Measurements from ENCODE around the gene SRPRB.
"Not testable (repeated sequence)": the region's sequence is repeated elsewhere in the genome, so short reads cannot be mapped to it uniquely, and the experiment has no call there.

The SRPRB gene

DNA sequence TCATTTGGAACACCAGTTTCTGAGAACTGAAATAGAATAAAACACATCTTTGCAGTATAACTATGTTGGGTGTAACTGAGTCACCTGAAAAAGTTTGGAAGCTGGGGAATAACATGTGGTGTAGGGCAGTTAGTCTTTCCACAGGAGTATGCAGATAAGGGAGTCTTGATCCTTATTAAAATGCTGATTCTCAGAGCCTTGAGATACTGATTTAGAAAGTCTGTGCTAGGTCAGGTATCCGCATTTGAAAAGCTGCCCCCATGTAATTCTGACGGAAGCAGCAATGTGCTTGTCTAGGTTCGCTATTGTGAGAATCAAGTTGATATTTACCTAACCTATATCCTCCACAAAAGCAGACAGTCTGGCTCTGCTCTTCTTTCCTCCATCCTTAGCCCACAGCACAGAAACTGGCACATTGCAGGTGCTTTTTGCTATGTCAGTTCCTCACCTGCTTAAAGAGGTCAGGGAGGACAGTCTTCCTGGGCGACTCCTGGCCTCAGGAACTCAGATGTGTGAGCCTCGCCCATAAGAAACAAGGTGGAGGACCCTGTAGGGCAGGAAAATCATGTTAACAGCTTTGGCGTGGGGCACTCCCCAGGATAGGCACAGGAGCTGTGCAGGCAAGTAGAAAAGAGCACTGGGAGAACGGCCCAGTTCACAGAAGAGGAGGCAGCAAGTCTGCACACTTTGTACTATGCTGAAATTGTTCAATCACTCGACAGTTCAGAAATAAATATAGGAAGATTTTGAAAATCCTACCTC is 27.6 kb upstream of the SRPRB start:
- DNase-seq (ENCODE audit: low spot score) (no peak), FAIRE-seq (no peak)

DNA sequence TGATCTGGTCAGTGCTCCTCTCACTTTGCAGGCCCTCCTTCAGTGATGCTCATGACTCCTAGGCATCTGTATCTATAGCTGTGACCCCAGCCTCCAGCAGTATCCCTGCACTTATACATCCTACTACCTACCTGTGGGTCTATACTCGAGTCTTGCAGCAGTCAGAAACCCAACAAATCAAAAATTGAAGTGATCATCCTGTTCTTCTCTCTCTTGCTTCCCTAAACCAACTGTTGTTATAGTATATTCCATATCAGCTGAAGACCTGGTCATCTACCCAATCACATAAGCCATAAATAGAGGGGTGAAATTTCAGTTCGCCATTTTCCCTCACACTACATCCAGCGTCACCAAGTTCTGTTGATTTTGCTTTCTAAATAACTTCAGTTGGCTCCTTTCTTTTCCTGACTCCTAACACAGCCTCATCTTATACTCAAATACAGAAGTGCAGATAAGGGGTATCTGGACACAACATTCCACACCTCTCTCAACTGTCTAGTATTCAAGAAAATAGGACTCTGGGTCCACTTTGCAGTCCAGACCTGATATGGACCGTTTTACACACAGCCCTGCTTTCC is 25.9 kb upstream of the SRPRB start:
- no peak for DNase-seq (ENCODE audit: low spot score)

DNA sequence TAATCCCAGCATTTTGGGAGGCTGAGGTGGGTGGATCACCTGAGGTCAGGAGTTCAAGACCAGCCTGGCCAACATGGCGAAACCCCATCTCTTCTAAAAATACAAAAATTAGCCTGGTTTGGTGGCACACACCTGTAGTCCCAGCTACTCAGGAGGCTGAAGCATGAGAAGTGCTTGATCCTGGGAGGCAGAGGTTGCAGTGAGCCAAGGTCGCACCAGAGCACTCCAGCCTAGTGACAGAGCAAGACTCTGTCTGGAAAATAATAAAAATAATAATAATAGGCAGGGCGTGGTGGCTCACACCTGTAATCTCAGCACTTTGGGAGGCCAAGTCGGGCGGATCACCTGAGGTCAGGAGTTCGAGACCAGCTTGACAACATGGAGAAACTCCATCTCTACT is 24.9 kb upstream of the SRPRB start:
- FAIRE-seq; DNase-seq (ENCODE audit: low spot score): not testable (repeated sequence)

More for the DNA sequence above, 25.9 kb upstream of the SRPRB start:
- no peak for FAIRE-seq

DNA sequence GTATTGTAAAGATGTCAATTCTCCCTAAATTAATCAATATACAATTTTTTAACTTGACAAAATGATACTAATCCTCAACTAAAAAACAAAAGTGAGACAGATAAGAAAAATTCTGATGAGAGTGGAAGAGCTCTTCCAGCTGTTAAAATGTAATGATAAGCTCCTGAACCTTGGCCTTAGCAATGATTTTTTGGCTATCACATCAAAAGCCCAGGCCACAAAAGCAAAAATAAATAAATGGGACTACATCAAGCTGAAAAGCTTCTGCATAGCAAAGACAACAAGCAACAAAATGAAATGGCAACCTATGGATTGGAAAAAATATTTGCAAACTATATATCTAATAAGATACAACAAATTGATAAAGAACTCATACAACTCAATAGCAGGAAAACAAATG is 24.0 kb upstream of the SRPRB start:
- DNase-seq (ENCODE audit: low spot score): no peak
- FAIRE-seq: no peak

DNA sequence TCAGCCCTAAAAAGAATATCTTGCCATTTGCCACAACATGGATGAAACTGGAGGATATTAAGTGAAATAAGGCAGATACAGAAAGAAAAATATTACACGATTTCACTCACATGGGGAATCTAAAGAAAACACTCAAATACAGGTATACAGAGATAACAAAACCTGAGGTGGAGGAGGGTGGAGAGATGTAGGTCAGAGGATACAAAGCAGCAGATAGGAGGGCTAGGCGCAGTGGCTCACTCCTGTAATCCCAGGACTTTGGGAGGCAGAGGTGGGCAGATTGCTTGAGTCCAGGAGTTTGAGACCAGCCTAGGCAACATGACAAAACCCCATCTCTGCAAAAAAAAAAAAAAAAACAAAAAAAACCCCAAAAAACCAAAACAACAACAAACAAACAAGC is 23.2 kb upstream of the SRPRB start:
- no peak for FAIRE-seq

DNA sequence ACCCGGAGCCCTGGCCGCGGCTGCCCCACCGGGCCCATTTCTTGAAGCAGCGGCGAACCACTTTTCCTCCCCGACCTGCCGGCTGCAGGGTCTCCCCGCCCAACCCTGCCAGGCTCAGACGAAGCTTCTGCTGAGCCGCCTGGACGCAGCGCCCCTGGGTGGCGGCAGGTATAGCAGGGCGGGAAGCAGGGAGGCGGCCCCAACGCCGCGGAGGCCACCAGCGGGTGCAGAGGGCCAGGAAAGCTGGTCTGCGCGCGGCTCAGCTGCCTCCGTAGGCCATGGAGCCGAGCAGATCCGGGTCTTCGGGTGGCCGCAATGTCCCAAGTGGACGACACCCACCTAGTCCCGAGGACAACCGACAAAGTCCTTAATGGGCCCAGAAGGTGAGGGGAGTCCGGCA is 21.9 kb upstream of the SRPRB start:
- FAIRE-seq: no peak
- DNase-seq (ENCODE audit: low spot score): no peak

More for the DNA sequence above, 23.2 kb upstream of the SRPRB start:
- DNase-seq (ENCODE audit: low spot score): no peak

DNA sequence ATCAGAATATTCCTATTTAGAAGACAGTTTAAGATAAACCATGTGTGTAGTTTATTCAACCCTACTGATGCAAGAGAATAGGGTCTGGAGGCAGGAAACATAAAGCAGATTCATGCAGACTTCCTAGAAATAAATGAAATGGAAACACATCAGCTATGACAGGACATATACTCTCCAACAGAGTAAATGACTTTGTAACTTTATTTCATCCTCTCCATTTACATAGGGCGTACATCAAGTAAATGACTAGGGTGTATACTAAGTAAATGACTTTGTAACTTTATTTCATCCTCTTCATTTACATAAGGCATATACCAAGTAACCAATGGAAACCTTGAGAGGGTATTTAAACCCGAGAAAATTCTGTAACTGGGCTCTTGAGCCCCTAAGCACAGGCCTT is 17.6 kb upstream of the SRPRB start:
- DNase-seq (ENCODE audit: low spot score) (no peak), FAIRE-seq (no peak)

DNA sequence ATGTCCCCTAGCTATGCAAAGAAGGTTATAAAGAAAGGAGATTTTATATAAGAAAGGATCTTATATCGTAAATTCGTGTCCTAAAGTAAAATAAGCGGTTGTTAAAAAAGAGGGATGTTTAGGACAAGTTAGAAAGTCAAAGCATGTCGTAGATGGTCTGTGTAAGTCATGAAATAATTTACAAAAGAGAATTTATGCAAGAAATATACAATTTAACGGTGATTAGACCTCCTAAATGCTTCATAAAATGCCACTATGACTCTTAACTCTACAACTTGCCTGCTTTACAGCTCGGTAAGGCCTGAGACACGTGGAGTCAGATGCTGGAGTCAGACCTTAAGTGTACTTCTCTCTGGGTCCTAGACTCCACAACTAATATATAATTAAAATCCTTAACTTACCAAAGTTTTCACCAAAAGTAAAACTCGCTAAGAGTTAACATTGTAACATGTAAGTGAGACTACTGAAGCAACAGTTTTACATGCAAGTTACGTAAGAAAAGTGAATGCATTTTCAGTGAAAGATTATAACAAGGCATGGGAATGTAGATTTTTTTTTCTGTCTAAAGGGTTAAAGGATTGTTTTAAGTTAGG is 13.3 kb upstream of the SRPRB start:
- FAIRE-seq (no peak), DNase-seq (ENCODE audit: low spot score) (no peak)

DNA sequence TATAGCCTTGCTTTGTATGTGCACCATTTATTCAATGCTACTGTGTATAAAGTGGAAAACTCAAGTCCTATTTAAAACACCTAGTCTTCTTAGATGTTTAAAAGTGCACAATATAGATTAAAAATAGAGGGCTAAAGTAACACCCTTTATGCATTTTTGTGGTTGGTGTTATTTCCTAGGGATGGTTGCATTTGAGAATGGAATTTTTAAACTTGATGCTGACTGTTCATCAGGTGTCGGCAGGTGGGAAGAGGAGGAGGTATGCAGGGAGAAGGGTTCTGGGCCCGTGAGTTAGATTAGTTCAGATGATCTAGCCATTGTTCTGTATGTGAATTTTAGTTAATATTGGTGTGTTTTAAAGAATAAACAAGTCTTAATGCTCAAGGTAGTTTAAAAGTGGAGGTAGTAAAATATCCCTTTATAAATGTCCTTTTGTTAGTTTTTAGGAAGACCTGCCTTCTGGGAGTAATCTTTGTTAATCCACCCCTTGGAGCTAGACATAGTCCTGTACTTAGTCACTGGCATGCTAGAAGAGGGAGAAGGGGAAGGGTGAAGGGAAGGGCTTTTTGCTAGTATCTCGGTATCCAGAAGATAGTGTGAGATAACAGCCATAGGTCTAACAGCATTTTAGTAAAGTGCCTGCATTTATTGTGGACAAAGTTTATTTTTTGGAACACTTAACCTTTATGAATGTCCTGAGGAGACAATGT is 8.1 kb upstream of the SRPRB start:
- FAIRE-seq (no peak), DNase-seq (ENCODE audit: low spot score) (no peak)

DNA sequence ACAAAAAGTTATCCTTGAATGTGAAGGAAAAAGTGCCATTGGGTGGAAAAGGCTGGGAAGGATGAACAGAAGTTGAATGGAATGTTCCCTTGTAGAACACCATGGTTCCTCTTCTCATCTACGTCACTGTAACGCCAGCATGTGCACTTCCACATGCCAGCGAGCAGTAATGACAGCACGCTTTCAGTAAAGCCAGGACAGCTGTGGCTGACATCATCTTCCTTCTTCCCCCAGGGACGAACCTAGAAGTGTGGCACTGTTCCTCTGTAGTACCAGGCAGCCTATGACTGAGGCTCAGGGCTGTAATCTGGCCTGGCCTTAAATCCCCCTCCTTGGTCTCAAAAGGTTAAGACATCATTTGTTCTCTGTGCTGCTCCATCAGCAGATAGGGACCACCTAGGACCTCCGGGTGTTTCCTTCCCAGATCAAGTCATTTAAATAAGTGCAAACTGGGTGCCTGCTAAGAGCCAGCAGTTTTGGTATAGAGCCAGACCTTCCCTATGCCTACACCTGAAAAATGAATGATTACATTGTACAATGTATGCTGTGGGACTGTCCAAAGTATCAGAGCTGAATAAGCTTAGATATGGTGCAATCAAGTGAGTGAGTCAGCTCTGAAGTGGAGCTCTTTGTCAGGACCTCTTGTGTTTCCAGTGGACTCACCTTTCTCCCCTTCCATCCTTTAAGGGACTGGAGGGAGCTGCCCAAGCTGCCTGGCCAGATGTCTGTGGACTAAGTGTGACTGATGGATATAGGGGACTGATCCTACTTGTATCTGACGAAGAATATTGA is 5.6 kb upstream of the SRPRB start:
- FAIRE-seq (no peak), DNase-seq (ENCODE audit: low spot score) (no peak)

DNA sequence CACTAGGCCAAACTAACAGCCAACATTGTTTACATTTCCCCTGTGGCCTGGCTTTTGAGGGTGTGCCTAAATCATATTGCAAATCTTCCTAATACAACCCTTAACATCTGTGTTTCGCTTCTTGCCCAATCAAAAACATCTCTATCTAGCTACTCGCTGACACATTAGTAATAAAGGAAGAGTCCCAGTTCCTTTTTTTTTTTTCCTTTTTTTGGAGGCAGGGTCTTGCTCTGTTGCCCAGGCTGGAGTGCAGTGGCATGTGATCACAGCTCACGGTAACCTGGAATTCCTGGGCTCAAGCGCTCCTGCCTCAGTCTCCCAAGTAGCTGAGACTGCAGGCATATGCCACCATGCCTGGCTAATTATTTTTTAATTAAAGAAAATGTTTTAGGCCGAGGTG is 2.1 kb upstream of the SRPRB start:
- FAIRE-seq (no peak), DNase-seq (ENCODE audit: low spot score) (no peak)

DNA sequence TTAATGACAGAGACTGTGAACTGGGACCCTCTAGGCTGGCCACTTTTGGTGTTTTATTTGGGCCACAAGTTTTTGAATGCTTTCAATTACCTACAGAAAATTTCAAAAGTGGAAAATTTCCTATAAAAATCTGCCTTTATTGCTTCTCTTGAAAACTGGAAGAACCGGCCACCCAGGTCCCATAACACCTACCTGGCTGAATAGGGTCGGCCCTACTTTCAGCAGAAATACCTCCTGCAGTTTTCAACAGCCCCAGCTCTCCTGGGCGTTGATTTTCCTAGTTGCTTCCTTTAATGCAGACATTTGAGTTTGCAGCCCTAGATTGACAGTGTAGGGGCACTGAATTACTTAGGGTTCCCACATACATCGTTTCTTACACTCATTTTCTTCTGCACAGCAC is 719 bp upstream of the SRPRB start:
- no peak for FAIRE-seq
- no peak for DNase-seq (ENCODE audit: low spot score)

DNA sequence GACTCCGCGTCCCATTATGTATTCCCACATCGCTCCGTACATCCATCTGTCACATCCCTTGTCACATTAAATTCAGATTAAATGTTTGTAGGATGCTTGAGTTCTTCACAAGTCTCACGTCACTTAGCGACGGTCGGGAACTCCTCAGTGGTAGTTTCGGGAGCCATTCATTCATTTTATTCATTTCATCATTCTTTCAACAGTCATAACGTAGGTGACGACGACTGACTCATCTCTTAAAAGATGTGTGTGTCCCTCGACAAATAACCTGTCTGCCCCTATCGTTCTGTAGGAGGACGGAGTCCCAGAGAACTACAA is 272 bp upstream of the SRPRB start:
- no peak for FAIRE-seq

DNA sequence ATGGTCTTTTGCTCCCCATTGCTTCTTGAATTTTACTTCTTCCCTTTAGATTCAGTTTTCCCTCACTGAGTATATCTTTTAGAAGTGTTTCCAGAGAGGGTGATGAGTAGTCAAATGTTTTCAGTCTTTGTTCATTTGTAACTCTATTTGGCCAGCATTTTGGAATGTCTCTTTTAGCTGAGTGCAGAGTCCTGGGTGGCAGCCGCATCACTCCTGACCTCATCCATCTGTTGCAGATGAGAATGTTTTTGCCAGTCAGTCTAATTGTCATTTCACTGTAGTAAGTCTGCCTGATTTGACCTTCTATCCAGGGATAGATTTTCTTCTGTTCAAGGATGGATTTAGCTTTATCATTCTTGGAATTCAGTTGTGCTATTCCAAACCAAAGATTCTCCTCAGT is 7.3 kb downstream of the SRPRB start:
- DNase-seq (ENCODE audit: low spot score) (no peak), FAIRE-seq (no peak)

More for the DNA sequence above, 272 bp upstream of the SRPRB start:
- no peak for DNase-seq (ENCODE audit: low spot score)

DNA sequence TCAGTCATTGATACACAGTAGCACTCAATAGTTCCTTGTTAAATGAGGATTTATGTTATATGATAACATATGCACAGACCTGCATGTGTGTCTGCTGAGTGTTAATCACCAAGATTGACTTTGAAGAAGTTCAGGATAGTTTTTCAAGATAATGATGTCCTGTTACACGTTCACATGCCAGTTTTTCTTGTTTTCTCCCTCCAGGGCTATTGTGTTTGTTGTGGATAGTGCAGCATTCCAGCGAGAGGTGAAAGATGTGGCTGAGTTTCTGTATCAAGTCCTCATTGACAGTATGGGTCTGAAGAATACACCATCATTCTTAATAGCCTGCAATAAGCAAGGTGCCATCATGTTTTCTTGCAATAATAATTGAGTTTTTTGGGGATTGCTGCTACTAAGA is 9.8 kb downstream of the SRPRB start:
- DNase-seq (ENCODE audit: low spot score): no peak
- no peak for FAIRE-seq

DNA sequence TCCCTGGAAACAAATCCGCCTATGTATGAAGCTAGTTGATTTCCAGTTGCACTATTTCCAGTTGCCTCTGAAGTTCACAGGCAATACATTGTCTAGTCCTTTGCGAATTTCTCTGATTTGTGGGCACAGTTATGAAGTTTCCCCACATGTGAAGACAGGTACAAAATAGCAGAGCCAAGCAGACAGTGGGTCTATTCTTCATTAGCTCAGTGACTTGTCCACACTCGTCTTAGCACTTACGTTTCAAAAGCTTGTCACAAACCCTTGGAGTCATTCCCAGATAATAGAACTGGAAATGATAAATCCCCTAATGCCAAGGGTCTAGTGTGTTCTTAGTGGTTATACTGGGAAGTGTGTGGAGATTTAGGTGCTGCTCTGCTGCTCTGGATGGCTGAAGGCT is 14.5 kb downstream of the SRPRB start:
- no peak for DNase-seq (ENCODE audit: low spot score)
- FAIRE-seq: no peak

DNA sequence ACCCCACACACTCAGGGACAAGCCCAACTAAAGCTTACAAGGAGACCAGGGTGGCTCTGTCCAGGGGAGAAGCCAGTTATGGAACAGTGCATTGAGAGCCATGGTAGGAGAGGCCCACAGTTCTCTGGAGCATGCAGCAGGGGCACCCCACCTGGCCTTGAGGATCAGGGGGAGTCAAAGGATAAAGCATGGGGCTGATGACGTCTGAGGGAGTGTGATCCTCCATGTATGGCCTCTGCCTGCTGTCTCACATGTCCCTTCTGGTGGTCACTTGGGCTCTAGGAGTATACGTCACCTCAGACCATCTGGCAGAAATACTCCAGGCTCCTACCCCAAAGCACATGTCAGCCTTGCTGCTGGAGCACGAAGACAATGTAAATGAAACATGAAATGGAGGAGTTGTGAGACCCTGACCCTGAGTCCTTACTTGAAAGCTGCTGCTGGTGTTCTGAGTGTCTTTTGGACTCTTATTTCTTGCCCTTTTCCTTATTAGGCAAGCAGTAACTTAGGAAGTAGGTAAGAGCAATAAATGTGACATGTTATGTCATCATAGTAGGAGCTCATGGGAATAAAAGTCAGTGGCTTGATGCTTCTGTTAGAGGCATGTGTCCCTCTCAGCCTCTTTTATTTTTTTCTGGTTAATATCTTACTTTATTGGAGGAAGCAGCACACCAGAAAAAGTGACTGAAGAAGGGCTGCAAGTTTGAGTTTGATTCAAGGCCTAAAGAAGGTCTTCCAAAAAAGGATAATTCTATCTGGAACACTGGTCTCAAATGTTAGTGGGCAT is 15.5 kb downstream of the SRPRB start:
- DNase-seq (ENCODE audit: low spot score): no peak
- no peak for FAIRE-seq

DNA sequence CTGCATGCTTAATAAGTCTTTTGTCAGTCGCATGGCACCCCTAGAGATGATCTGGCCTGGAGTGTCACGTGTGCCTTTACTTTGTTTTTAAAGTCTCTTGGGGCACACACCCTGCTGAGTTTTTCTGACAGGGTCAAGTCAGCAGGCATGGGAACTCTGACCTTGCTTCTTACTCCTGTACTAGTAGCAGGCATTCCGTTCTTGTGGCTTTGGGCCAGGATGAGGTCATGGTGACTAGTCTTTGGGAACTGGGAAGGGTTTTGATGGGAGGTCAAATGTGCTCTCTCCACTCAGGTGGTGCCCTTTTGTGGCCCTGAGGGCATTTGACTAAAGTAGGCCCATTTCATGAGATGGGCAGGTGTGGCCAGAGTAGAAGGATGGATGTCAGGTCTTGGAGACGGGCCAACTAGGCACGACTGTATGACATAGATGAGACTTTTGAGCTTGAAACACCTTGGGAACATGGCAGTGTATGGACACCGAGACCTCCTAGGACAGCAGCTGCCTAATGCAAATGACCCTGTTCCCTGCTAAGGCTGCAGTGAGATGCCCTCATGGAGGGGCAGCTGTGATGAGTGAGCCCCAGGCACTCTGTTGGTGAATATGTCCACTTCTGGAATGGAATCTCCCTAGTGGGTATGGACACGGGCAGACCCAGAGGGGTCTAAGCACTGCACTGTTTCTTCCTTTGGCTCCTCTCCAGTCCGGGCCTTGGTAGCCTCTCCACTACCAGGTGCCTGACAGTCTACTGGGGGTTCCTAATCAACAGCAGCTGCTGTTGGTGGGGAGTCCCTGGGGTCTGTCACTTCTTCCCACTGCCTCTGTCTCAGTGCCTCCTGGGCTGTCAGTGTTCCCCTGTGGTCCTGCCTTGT is 16.4 kb downstream of the SRPRB start:
- DNase-seq (ENCODE audit: low spot score) (peak; percentile 94), FAIRE-seq (peak; percentile 90)

DNA sequence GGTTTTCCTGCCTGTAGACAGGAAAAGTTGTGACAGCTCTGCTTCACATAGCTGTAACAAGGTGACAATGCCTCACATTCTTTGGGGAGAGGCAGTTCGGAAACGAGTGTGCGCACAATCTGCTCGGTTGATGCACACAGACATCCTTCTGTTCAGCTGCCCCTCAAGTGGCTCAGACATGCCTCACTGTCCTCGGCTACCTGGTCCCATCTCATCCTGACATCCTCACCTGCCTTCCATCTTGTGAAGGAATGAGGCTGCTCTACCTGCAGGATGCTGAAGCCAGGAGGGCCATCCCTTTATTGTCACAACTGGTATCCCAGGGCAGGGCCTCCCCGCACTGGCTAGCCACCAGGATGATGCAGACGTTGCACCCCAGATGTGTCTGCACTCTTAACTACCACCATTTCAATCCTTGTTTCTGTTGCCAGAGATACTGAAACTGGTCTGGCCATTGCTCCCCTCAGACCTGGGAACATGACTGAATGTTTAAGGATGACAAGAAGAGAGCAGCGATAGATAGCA is 19.4 kb downstream of the SRPRB start:
- FAIRE-seq (no peak), DNase-seq (ENCODE audit: low spot score) (no peak)

Data from RCC 7860 (cell line).